ENCODE data around the gene CD93.

Gene CD93

GRCh38 chr20:23094927-23095326 lies 8.8 kb upstream of the CD93 start:
- TF ChIP-seq SPI1 (IDR thresholded peaks at IDR 0.05; ENCODE audit: low read depth, low read length) = no peak
- TF ChIP-seq POU2F2 (IDR thresholded peaks at IDR 0.05; ENCODE audit: low read depth, low read length) = no peak
- DNase-seq (ENCODE audit: insufficient read length, low spot score) (no peak), FAIRE-seq (no peak)

- FAIRE-seq = no peak
- TF ChIP-seq TAF1 (IDR thresholded peaks at IDR 0.05; ENCODE audit: low read depth, low read length) (no peak), POLR2A (IDR thresholded peaks at IDR 0.05; ENCODE audit: low read depth, low read length) (no peak), SPI1 (IDR thresholded peaks at IDR 0.05; ENCODE audit: low read depth, low read length) (no peak), POLR2AphosphoS5 (IDR thresholded peaks at IDR 0.05; ENCODE audit: low read depth, low read length) (no peak), PAX5 (IDR thresholded peaks at IDR 0.05; ENCODE audit: insufficient read depth, low read length, severe bottlenecking) (no peak), POU2F2 (IDR thresholded peaks at IDR 0.05; ENCODE audit: low read depth, low read length) (no peak)
- DNase-seq (ENCODE audit: insufficient read length, low spot score) = no peak
Measured at GRCh38 chr20:23094213-23094896, 8.2 kb upstream of the CD93 start.

- TF ChIP-seq POLR2AphosphoS5 (IDR thresholded peaks at IDR 0.05; ENCODE audit: low read depth, low read length) = no peak
- TF ChIP-seq PAX5 (IDR thresholded peaks at IDR 0.05; ENCODE audit: insufficient read depth, low read length, severe bottlenecking) = no peak
- TF ChIP-seq TAF1 (IDR thresholded peaks at IDR 0.05; ENCODE audit: low read depth, low read length) = no peak
- no peak for TF ChIP-seq POU2F2 (IDR thresholded peaks at IDR 0.05; ENCODE audit: low read depth, low read length)
- TF ChIP-seq SPI1 (IDR thresholded peaks at IDR 0.05; ENCODE audit: low read depth, low read length) = no peak
- TF ChIP-seq POLR2A (IDR thresholded peaks at IDR 0.05; ENCODE audit: low read depth, low read length) = no peak
- DNase-seq (ENCODE audit: insufficient read length, low spot score) (no peak), FAIRE-seq (no peak)
Measured at GRCh38 chr20:23093613-23094012, 7.5 kb upstream of the CD93 start.

GRCh38 chr20:23092861-23093495 lies 6.9 kb upstream of the CD93 start:
- DNase-seq (ENCODE audit: insufficient read length, low spot score) (no peak), FAIRE-seq (no peak)
- TF ChIP-seq TAF1 (IDR thresholded peaks at IDR 0.05; ENCODE audit: low read depth, low read length) (no peak), POLR2AphosphoS5 (IDR thresholded peaks at IDR 0.05; ENCODE audit: low read depth, low read length) (no peak), POU2F2 (IDR thresholded peaks at IDR 0.05; ENCODE audit: low read depth, low read length) (no peak), POLR2A (IDR thresholded peaks at IDR 0.05; ENCODE audit: low read depth, low read length) (no peak), PAX5 (IDR thresholded peaks at IDR 0.05; ENCODE audit: insufficient read depth, low read length, severe bottlenecking) (no peak), SPI1 (IDR thresholded peaks at IDR 0.05; ENCODE audit: low read depth, low read length) (no peak)

- no peak for FAIRE-seq
Measured at GRCh38 chr20:23092384-23092756, 6.2 kb upstream of the CD93 start.

GRCh38 chr20:23091721-23092383 lies 5.7 kb upstream of the CD93 start:
- TF ChIP-seq POLR2A (IDR thresholded peaks at IDR 0.05; ENCODE audit: low read depth, low read length) (no peak), POLR2AphosphoS5 (IDR thresholded peaks at IDR 0.05; ENCODE audit: low read depth, low read length) (no peak), PAX5 (IDR thresholded peaks at IDR 0.05; ENCODE audit: insufficient read depth, low read length, severe bottlenecking) (no peak), POU2F2 (IDR thresholded peaks at IDR 0.05; ENCODE audit: low read depth, low read length) (no peak), TAF1 (IDR thresholded peaks at IDR 0.05; ENCODE audit: low read depth, low read length) (no peak), SPI1 (IDR thresholded peaks at IDR 0.05; ENCODE audit: low read depth, low read length) (no peak)
- DNase-seq (ENCODE audit: insufficient read length, low spot score) (no peak), FAIRE-seq (no peak)

More at GRCh38 chr20:23092384-23092756, 6.2 kb upstream of the CD93 start:
- DNase-seq (ENCODE audit: insufficient read length, low spot score) = no peak
- TF ChIP-seq POLR2AphosphoS5 (IDR thresholded peaks at IDR 0.05; ENCODE audit: low read depth, low read length) = no peak
- TF ChIP-seq POLR2A (IDR thresholded peaks at IDR 0.05; ENCODE audit: low read depth, low read length) = no peak
- no peak for TF ChIP-seq TAF1 (IDR thresholded peaks at IDR 0.05; ENCODE audit: low read depth, low read length)
- no peak for TF ChIP-seq POU2F2 (IDR thresholded peaks at IDR 0.05; ENCODE audit: low read depth, low read length)
- TF ChIP-seq PAX5 (IDR thresholded peaks at IDR 0.05; ENCODE audit: insufficient read depth, low read length, severe bottlenecking) = no peak
- TF ChIP-seq SPI1 (IDR thresholded peaks at IDR 0.05; ENCODE audit: low read depth, low read length) = no peak

GRCh38 chr20:23090878-23091277 lies 4.8 kb upstream of the CD93 start:
- DNase-seq (ENCODE audit: insufficient read length, low spot score) (no peak), FAIRE-seq (no peak)
- TF ChIP-seq PAX5 (IDR thresholded peaks at IDR 0.05; ENCODE audit: insufficient read depth, low read length, severe bottlenecking) = no peak
- TF ChIP-seq TAF1 (IDR thresholded peaks at IDR 0.05; ENCODE audit: low read depth, low read length) = no peak
- TF ChIP-seq SPI1 (IDR thresholded peaks at IDR 0.05; ENCODE audit: low read depth, low read length) = no peak
- TF ChIP-seq POLR2AphosphoS5 (IDR thresholded peaks at IDR 0.05; ENCODE audit: low read depth, low read length) = no peak
- no peak for TF ChIP-seq POU2F2 (IDR thresholded peaks at IDR 0.05; ENCODE audit: low read depth, low read length)
- TF ChIP-seq POLR2A (IDR thresholded peaks at IDR 0.05; ENCODE audit: low read depth, low read length) = no peak

- TF ChIP-seq PAX5 (IDR thresholded peaks at IDR 0.05; ENCODE audit: insufficient read depth, low read length, severe bottlenecking) (no peak), POU2F2 (IDR thresholded peaks at IDR 0.05; ENCODE audit: low read depth, low read length) (no peak), POLR2A (IDR thresholded peaks at IDR 0.05; ENCODE audit: low read depth, low read length) (no peak), TAF1 (IDR thresholded peaks at IDR 0.05; ENCODE audit: low read depth, low read length) (no peak), POLR2AphosphoS5 (IDR thresholded peaks at IDR 0.05; ENCODE audit: low read depth, low read length) (no peak)
- FAIRE-seq = no peak
- DNase-seq (ENCODE audit: insufficient read length, low spot score) = no peak
Measured at GRCh38 chr20:23090147-23090546, 4.0 kb upstream of the CD93 start.

GRCh38 chr20:23088866-23089265 lies 2.7 kb upstream of the CD93 start:
- TF ChIP-seq SPI1 (IDR thresholded peaks at IDR 0.05; ENCODE audit: low read depth, low read length) (no peak), POLR2AphosphoS5 (IDR thresholded peaks at IDR 0.05; ENCODE audit: low read depth, low read length) (no peak), PAX5 (IDR thresholded peaks at IDR 0.05; ENCODE audit: insufficient read depth, low read length, severe bottlenecking) (no peak), POLR2A (IDR thresholded peaks at IDR 0.05; ENCODE audit: low read depth, low read length) (no peak), TAF1 (IDR thresholded peaks at IDR 0.05; ENCODE audit: low read depth, low read length) (no peak), POU2F2 (IDR thresholded peaks at IDR 0.05; ENCODE audit: low read depth, low read length) (no peak)
- FAIRE-seq (no peak), DNase-seq (ENCODE audit: insufficient read length, low spot score) (no peak)
